NCI-H524 treated with DMSO at 0.1 percent for 48 hours (cell line): ENCODE measurements around the gene ATP1A2.

Experiments used
- DNase-seq: peaks from one replicate; lab custom pipeline; 2025; lab: John Stamatoyannopoulos, UW

The ATP1A2 gene

DNA sequence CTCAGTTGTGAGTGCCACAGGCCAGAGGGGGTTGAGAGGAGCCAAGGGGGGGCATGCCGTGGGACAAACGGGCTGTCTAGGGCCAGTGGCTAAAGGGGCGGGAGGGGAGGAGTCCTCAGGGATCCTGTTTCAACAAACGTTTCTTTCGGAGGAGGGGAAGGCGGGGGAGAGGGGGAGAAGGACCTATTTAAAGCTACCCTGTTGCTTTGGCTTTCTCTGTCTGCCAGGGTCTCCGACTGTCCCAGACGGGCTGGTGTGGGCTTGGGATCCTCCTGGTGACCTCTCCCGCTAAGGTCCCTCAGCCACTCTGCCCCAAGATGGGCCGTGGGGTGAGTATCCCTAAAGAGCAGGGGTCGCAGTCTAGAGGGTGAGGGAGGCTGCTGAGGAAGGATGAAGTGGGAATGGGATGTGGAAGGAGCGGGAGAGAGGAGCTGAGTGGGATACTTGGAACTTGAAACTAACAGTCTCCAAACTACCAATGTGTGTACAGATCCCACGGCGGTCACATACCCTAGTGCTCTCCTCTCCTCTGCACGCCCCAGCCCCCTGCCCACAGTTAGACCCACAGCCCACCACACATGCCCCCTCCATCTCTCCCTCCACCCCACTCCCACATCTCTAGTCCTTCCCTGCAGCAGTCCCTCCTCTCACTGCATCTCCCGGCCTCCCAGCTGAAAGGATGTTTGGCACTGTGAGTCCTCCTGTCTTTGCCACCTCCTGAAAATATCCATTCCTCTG lies at the start of gene ATP1A2:
Gene ATP1A2, plus strand, starts transcription at position 215 of the 738 bp plus-strand sequence. Its CDS starts 103 bp downstream, at position 318.
- DNase-seq: no peak

DNA sequence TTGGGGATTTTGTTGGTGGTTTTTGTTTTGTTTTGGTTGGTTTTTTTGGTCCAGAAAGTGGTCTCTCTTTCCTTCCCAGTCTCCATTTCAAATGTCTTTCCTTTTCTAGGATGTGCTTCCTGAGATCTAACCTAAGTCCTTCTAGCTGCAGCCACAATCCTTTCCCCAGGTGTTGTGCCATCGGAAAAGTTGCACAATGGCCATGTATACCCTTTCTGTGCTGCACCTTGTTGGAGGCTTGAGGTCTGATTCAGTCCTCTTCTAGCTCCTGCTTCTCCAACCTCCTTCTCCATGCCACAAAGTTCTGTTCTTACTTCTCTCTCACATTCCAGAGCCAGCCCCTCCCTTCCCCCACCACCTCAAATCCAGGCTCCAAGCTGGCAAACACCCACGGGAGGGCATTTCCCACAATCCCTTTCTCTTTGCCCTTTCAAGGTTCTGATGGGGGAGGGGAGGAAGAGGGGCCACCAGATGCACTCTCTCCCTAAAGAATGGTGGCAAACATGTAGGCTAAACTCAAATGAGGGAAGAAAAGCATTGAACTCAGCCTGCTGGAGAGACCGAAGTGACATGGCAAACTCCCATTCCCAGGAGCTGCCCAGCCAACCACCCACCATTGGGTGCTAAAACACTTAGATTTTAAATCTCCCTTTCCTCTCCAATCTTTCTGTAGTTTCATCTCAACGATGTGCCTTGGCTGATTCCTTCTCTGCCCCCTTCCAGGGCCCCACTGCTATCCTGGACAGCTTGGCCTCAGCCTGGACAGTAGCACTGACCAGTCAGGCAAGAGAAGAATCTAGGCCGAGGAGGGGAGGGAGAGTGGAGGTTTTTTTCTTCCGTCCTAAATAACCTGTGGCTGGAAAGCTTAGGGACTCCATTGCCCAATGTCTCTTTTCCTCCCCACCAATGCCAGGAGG lies 48.5 kb upstream of the ATP1A2 start:
- DNase-seq: no peak

DNA sequence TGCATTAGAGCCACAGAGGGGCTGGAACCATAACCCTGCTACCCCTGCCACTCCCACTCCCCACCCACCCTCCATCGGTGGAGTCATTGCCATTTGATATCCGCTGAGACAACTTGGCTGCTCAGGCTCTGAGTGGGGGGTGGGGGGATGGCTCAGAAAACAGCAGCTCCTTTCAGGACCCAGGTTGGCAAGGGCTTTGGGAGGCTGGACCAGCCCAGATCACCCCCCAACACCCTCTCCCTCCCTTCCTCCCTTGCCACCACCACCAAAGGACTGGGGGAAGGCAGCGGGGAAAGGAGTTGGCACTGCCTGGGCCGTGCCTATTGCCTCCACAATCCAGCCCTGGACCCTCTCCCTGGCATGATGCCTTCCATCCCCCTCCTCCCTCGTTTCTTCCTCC lies 47.3 kb upstream of the ATP1A2 start:
- DNase-seq: no peak

DNA sequence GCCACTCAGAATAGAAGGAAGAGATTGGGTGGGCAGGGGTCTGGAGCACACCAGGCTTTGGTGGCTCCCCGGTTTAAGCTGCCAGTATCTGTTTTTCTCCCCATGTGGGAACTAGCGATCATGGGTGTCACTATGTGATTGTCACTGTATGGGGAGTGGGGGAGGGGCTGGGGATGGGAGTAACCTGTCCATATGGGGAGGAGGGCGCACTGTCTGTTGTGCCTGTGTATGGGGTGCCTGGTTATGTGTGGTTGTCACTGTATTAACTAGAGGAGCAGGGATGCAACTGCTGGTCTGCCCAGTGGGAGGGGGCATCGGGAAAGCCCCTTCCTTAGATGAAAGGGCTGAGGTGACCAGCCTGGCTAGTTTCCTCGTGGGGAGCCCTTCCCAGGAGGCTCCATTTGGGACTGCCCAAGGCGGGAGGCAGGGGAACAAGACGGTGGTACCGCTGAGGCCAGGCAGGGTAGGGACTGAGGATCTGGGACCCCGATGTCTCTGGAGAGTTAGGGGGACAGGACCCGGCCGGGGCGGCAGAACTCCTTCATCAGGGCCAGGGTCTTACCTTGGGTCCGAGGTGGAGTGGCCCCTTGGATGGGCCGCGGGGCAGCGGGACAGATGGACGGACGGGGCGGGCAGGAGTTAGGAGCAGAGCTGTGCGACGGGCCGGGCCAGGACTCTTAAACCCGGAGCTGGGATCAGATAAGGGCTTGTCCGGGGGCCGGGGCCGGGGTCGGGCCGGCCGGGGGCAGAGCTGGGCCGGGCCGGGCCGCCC lies 45.9 kb upstream of the ATP1A2 start, which contains the start of gene KCNJ10:
Gene KCNJ10, minus strand, starts transcription at position 701 of the 772 bp plus-strand sequence. CDS start 27,628 bp downstream, outside the sequence.
- DNase-seq: no peak

DNA sequence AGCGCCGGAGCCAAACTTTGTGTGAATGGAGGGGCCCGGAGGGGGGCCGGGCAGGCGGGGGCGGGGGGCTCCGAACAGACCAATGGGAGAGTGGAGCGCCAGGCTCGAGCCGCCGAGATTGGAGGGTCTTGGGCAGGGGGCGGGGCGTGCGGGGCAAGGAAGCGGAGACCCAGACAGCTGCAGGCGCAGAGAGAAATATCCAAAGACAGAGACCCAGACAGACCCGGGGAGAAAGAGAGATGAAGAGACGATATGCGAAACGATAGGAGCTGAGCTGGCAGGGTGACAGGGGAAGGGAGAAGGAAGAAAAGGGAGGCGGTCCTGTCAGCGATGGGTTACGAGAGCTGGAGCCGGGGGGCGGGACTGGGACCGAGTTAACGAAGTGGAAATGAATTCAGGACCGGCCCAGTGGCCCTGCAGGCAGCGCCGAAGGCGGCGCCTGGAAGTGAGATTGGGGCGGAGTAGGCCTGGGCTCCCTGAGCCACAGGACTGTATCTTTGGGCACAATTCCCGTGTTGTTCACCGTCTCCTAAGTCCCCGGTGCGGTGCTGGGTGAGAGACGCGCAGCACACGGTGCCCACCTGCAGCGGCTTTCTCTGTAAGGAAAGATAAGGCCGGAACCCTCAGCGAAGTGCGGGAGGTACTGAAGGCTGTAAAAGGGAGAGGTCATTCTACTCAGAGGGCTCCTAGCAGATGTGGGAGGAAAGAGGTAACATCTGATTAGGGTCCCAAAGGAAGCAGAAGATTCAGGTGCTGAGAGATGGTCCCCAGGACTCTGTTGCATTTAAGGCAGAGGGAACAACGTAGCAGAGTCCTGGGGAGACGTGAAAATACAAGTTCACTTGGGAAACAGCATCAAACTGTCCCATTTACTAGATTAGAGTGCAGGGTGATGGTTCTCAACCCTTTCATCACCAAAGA lies 45.1 kb upstream of the ATP1A2 start:
- no peak for DNase-seq

DNA sequence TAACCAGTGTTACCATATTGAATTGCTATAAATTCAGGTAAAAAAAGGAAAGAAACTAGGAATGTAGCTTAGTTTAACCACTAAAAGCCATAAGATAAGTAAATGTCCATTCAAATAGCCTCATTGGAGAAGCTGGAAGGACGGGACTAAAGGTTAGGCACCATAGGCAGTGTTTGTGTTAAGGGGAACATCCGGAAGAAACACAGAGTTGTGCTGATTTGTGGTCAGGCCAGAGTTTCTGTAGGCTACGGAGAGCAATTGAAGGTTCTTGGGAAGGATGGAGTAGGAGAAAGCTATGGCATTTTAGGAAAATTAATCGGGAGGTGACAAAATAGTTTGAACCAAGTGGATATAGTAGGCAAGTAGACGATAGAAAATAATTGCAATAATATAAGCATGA lies 44.3 kb upstream of the ATP1A2 start:
- no peak for DNase-seq

DNA sequence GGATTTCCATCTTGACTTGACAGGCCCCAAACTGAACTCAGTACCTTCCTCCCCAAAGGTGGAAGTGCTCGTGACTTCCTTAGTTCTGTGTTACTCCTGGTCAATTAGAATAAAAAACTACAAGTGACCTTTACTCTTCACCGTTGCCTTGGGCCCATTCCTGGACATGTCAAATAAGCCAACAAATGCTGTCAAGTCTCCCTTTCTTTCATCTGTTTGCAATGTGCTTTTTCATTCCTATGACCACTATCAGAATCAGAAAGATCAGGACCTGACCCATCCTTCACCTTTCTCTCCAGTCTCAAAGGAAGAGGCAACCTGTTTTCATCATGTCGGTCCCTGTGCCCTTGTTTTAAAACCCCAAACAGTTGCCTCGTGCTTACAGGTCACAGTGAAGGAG lies 40.7 kb upstream of the ATP1A2 start:
- no peak for DNase-seq

DNA sequence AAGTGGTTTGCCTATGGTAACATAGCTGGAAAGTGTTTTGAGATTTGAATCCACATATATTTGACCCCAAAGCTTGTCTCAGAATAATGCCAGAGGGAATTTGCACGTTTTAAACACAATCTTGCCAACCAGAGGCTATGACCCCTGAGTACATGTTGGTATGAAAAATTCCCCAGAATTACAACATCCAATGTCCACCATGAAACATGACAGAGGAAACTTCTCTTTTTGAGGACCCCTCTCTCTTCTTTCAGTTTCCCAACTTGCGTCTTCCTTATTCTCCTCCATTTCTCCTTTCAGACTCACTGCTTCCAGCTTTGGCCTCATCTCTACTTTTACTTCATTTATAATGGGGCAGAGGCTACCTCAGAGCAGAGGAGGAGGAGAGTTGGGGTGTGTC lies 39.7 kb upstream of the ATP1A2 start:
- DNase-seq: no peak

DNA sequence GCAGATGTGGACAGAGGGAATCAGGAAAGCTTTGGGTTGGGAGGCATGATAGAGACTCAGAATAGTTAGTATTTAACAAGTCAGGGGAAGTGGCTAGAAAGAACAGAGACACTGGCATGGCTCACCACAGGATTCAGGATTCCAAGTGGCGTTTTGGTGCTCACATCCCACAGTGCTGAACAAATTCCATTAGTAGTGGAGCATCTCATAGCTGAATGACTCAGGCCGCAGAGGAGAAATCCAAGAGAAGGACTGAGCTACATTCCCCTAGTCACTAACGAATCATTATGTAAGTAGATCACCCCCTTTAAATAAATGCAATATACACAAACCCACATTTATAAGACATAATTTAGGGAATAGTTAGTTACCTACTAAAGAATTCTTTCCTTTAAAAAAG lies 39.3 kb upstream of the ATP1A2 start:
- no peak for DNase-seq

DNA sequence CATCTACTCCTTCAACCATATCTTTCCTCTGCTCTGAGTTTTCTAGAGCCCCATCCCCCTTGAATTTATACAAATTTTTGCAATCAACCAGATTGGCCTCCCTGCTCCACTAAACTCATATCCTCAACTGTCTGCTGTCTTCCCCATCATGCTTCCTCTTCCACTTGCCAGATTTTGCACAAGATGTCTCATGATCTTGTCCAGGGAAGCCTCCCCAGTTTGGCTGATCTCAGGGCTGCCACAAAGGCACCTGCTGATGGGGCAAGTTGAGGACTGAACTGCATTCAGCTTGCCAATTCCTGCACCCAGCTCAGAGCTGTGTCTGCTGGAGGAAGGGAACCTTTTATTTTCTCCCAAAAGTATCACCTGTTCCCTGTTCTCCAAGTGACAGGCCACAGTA lies 38.1 kb upstream of the ATP1A2 start:
- no peak for DNase-seq

DNA sequence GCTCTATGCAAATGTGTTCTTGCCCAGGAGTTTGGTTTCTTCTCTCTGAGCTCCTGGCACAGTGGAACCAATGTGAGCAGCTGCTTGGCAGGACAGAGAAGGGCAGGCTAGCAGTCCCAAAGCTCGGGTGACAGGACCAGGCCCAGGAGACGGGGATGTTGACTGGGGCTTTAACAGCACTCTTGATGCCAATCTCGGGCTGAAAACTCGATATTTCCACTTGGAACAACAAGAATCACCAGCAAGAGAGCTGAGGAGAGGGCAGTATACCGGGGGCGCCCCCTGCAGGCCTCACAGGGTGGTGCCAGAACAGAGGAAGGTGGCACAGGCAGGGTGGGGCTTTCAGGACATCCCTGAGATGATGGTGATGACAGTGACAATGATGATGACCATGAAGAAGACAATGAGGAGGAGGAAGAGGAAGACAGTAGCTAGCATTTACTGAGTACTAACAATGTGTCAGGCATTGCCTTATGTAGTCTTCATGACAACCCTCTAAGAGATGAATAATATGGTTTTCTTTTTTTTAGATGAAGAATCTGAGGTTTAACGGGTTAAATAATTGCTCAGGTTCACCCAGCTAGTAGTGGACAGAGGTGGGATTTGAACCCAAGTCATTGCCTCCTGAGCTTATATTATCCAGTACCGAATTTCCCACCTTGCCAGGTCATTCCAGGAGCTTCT lies 36.9 kb upstream of the ATP1A2 start:
- no peak for DNase-seq

DNA sequence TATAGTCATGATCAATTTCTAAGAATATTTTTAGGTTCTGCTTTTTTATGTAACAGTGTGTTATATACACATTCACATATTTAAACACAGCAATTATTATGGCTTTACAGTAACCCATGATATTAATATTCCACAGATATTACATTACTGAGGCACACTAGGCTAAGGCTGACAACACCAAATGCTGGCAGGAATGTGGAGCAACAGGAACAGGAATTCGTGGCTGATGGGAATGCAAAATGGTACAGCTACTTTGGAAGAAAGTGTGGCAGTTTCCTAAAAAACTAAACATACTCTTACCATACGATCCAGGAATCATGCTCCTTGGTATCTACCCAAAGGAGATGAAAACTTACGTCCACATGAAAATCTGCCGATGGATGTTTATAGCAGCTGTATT lies 36.1 kb upstream of the ATP1A2 start:
- no peak for DNase-seq

DNA sequence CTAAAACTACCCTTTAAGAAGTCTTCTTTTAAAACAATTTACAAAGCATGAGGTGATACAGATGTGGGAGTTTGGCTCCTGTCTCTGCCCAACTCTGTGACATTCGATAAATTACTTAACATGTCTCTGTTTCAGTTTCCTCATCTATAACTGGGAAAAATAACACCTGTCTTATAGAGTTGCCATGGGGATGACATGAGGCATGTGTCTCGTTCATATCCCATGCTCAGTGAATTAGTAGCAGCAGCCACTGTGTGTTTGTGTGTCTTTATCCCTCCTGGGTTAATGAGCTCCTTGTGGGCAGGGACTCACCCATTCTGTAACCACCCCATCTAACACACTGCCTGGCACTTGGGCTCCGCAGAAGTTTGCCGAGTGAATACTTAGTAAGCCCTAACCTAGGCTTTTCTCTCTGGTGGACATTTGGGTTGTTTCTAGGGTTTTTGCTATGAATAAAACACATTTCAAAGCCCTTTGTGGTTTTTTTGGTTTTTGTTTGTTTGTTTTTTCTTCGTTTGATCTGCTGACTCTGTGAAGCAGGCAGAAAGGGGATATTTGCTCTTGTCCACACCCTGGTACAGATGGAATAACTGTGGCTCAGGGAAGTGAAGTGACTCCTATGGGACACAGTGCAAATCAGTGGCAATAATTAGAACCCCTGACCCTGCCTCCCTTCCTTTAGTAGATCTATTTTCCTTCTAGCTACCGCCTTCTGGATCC lies 35.0 kb upstream of the ATP1A2 start:
- DNase-seq: no peak

DNA sequence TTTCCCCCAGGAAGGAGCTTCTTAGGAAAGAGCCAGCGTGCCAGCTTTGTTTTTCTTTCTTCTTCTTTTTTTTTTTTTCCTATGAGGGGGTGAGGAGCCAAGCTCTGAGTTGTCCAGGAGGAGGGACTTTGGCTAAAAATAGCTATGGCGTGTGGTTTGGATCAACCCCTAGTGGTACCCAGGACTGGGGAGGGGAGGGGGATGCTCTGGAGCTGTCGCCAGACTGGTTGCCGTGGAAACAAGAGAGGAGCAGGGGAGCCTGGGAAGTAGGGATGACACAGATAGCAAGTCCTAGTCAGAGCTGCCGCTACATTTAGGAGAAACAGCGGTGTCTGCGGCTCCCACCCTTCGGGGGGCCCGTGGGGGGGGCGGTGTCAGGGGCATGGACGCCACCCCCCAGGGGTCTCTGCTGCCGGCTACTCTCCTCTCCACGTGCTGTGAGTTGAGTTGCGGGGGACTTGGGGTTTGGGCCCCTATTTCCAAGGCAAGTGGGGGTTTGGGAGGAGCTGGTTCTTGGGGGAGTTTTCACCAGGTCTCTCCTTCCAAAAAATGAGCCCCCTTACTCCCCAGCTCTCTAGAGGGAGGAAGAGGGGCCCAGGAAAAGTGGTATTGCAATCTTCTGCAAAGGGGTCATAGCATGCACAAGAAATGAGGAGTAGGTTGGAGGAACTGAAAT lies 34.2 kb upstream of the ATP1A2 start, which contains the start of gene KCNJ9:
Gene KCNJ9, plus strand, starts transcription at position 278 of the 676 bp plus-strand sequence. CDS start 2,493 bp downstream, outside the sequence.
- DNase-seq: peak; percentile 21

DNA sequence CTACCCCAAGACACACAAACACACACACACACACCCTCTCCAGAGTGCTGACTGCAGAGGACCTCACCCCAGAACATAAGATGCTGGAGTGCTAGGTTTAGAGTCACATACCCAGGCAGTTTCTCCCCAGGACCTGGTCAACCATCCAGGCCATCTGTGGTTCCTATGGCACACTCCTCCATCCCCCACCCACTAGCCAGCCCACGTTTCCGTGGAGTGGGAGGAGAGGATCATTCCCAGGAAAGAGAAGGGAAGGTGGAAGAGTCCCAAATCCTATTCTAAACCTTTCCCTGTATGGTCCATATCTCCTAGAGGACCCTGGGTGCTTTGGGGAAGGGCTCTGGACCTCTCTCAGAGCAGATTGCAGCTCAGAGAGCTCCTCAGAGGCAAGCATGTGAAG lies 33.1 kb upstream of the ATP1A2 start:
- no peak for DNase-seq

DNA sequence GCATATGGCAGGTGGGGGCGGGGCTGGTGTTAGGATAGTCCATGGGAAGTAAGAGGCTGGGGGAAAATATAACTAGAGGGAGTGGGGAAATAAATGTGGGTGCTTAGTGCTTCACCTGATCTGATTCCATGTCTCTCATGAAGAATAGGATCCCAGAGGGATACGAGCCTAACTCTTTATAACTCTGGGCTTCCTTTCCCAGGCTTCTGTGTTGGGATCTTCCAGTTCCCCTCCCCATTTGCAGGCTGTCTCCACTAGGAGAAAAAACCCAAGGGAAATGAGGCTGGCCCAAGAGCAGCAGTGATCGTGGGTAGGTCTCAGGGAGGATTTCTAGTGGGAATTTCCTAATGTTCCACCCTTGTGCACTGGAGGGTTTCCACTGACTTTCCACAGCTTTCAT lies 32.6 kb upstream of the ATP1A2 start:
- DNase-seq: no peak

DNA sequence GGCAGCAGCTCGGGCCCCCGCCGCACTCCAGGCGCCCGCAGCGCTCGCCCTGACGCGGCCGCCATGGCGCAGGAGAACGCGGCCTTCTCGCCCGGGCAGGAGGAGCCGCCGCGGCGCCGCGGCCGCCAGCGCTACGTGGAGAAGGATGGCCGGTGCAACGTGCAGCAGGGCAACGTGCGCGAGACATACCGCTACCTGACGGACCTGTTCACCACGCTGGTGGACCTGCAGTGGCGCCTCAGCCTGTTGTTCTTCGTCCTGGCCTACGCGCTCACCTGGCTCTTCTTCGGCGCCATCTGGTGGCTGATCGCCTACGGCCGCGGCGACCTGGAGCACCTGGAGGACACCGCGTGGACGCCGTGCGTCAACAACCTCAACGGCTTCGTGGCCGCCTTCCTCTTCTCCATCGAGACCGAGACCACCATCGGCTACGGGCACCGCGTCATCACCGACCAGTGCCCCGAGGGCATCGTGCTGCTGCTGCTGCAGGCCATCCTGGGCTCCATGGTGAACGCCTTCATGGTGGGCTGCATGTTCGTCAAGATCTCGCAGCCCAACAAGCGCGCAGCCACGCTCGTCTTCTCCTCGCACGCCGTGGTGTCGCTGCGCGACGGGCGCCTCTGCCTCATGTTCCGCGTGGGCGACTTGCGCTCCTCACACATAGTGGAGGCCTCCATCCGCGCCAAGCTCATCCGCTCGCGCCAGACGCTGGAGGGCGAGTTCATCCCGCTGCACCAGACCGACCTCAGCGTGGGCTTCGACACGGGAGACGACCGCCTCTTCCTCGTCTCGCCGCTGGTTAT lies 31.4 kb upstream of the ATP1A2 start:
- DNase-seq: no peak

DNA sequence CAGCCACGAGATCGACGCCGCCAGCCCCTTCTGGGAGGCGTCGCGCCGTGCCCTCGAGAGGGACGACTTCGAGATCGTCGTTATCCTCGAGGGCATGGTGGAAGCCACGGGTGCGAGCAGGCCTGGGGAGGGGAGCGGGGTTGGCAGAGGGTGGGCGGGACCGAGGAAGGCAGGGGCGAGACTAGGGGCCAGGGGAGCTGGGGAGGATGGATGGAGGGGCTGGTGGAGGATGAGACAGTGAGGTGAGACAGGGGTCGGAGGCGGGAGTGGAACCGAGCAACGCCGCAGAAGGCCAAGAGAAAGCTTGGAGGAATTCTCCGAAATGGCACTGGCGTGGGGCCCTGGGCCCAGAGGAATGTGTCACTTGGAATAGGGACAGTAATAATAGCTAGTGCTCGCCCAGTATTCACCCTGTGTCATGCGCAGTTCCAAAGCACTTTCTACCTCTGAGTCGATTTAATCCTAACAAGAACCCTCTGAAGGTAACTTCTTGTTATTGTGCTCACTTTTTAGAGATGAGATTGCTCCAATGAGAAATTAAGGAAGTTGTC lies 30.7 kb upstream of the ATP1A2 start:
- DNase-seq: no peak
